GM18511 (cell line): Measurements from ENCODE around the gene TTBK1.

Experiments
- ATAC-seq: cut with Tn5 transposase; IDR thresholded peaks from one replicate; pipeline ENCODE4 v1.9.1; 2021; ENCODE audit warnings: mild to moderate bottlenecking, moderate library complexity; ENCODE audit not compliant: unreplicated experiment

The TTBK1 gene

DNA sequence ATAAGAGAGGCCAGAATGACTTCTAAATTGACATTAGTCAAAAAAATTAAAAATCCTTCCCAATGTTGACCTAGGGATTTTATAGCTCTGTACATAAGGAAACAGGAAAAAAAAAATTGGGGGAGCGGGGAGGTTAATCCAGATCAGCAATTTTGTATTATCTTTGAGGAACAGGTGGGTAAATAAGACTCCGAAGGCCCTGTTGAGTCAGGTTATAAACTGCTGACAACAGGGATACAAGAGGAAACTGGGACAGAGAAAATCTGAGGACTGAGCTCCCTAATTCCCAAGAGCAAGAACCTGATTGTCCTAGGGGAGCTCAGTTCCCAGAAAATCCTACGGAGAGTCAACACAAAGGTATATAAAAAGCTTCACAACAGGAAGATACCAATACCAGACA is 92.2 kb downstream of the TTBK1 start:
- ATAC-seq: no peak

DNA sequence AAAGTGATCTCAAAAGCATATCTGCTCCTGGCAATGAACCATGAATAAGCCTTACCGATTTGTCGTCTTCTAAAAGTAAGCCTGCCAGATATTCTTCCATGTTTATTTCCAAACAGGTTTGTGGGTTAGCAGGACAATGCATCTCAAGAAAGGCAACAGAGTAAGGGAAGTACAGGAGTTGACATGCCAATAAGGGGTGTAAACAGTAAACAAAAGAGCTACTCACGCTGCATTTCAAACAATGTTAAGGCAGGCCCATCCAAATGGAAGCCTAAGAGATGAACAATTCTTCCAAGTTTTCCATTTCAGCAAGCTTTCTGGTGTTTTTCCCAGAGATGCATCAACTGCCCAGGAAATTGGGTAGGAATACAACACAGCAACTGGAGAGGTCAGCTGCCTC is 93.1 kb downstream of the TTBK1 start:
- ATAC-seq: no peak
